ENCODE results near the gene PGF. TPM values are rescaled to one million over a fixed set of nuclear protein-coding genes. Genes with fewer than 3 reads are reported as not detected.

PGF gene
- total RNA-seq, 4 donors from 2014 or later: 7.3 to 28.1 (median 10.8) TPM

GRCh38 chr14:74959596-74960180, 4.3 kb upstream of the PGF start:
- no peaks in the 10 kb centered on the region for H3K9me3 ChIP-seq

GRCh38 chr14:74956280-74957072, 1.1 kb upstream of the PGF start:
- H3K4me1 ChIP-seq: peaks cover under 1 to 19% (median 11%) of the 10 kb centered on the region in 4 donors
- no peaks in the 10 kb centered on the region for H3K27me3 ChIP-seq
- no peaks in the 10 kb centered on the region for H3K36me3 ChIP-seq
- no peak overlapping the region for H3K27ac ChIP-seq
- peak overlapping the region in 1 of 4 donors; percentile 68 for H3K4me3 ChIP-seq
- no peak for TF ChIP-seq CTCF (IDR thresholded peaks at IDR 0.05)
- TF ChIP-seq POLR2A (IDR thresholded peaks at IDR 0.05): no peak
- no peak for DNase-seq
- no peaks in the 10 kb centered on the region for H3K9me3 ChIP-seq

More at GRCh38 chr14:74959596-74960180, 4.3 kb upstream of the PGF start:
- Histone ChIP-seq H3K4me1 (peaks cover 0 to 10% (median 6%) of the 10 kb centered on the region in 4 donors), H3K27ac (no peak overlapping the region), H3K4me3 (no peak overlapping the region), H3K27me3 (no peaks in the 10 kb centered on the region), H3K36me3 (no peaks in the 10 kb centered on the region)
- no peak for DNase-seq
- no peak for TF ChIP-seq CTCF (IDR thresholded peaks at IDR 0.05)
- no peak for TF ChIP-seq POLR2A (IDR thresholded peaks at IDR 0.05)

- Histone ChIP-seq H3K9me3 (no peaks in the 10 kb centered on the region), H3K27ac (peak overlapping the region in 1 of 4 donors; percentile 64), H3K27me3 (no peaks in the 10 kb centered on the region), H3K4me1 (peaks cover 5 to 24% (median 11%) of the 10 kb centered on the region in 4 donors), H3K36me3 (no peaks in the 10 kb centered on the region), H3K4me3 (peak overlapping the region in 3 of 4 donors; percentile 32 to 68 (median 67))
- DNase-seq: no peak
- no peak for TF ChIP-seq POLR2A (IDR thresholded peaks at IDR 0.05)
- no peak for TF ChIP-seq CTCF (IDR thresholded peaks at IDR 0.05)
Measured at GRCh38 chr14:74956027-74956279, 556 bp upstream of the PGF start.

- no peak for DNase-seq
- peak overlapping the region; percentile 32 to 68 (median 66) for H3K4me3 ChIP-seq
Measured at GRCh38 chr14:74954947-74955228, 509 bp downstream of the PGF start.

GRCh38 chr14:74954232-74954946, 1.0 kb downstream of the PGF start:
- H3K4me3 ChIP-seq: peak overlapping the region; percentile 32 to 68 (median 66)
- DNase-seq: no peak
- no peak for TF ChIP-seq POLR2A (IDR thresholded peaks at IDR 0.05)
- no peak for TF ChIP-seq CTCF (IDR thresholded peaks at IDR 0.05)
- peaks cover 5 to 34% (median 11%) of the 10 kb centered on the region in 4 donors for H3K4me1 ChIP-seq
- no peaks in the 10 kb centered on the region for H3K36me3 ChIP-seq
- no peaks in the 10 kb centered on the region for H3K9me3 ChIP-seq
- H3K27ac ChIP-seq: peak overlapping the region in 3 of 4 donors; percentile 1 to 64 (median 33)
- no peaks in the 10 kb centered on the region for H3K27me3 ChIP-seq

More at GRCh38 chr14:74954947-74955228, 509 bp downstream of the PGF start:
- Histone ChIP-seq H3K36me3 (no peaks in the 10 kb centered on the region), H3K27ac (peak overlapping the region in 3 of 4 donors; percentile 1 to 64 (median 21)), H3K4me1 (peaks cover 5 to 34% (median 11%) of the 10 kb centered on the region in 4 donors), H3K27me3 (no peaks in the 10 kb centered on the region), H3K9me3 (no peaks in the 10 kb centered on the region)
- TF ChIP-seq POLR2A (IDR thresholded peaks at IDR 0.05) (no peak), CTCF (IDR thresholded peaks at IDR 0.05) (no peak)
